Measurements from ENCODE around the gene NOX5.
A peak's percentile ranks its signal among the peaks of the same experiment; 100 is the strongest.
"Not testable (repeated sequence)": the region's sequence is repeated elsewhere in the genome, so short reads cannot be mapped to it uniquely, and the experiment has no call there.

The NOX5 gene

GRCh38 chr15:69045802-69046201 is 31.3 kb downstream of the NOX5 start:
- no peak for DNase-seq (ENCODE audit: low read depth, low spot score)
- H3K27ac ChIP-seq = peak overlapping the region; percentile 46

DNA sequence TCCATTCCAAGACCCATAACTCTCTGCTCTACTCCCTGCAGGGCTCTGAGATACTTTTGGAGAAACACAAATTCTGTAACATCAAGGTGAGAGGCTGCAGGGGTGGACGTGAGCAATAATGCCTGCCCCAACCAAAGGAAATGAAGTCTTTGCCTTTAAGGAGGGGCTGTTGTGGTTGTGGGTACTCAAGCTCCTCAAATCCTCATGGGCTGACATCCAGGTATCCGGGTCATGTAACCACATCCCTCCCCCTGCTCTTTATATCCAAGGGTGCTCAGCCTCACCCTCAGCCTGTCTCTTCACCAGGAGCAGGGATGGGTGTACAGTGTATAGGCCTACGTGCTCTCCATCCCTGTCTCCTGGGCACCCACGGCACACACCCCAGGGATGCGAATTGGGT is 32.3 kb downstream of the NOX5 start:
- no peak for DNase-seq (ENCODE audit: low read depth, low spot score)
- H3K27ac ChIP-seq = no peak overlapping the region

GRCh38 chr15:69049976-69050375 is 35.5 kb downstream of the NOX5 start:
- DNase-seq (ENCODE audit: low read depth, low spot score) = no peak
- no peak overlapping the region for H3K27ac ChIP-seq

- H3K27ac ChIP-seq = no peak overlapping the region
- DNase-seq (ENCODE audit: low read depth, low spot score) = no peak
These were observed 40.8 kb downstream of the NOX5 start for GRCh38 chr15:69055251-69055650.

- no peak for DNase-seq (ENCODE audit: low read depth, low spot score)
- H3K27ac ChIP-seq = no peak overlapping the region
These were observed 41.9 kb downstream of the NOX5 start for GRCh38 chr15:69056365-69056764.

DNA sequence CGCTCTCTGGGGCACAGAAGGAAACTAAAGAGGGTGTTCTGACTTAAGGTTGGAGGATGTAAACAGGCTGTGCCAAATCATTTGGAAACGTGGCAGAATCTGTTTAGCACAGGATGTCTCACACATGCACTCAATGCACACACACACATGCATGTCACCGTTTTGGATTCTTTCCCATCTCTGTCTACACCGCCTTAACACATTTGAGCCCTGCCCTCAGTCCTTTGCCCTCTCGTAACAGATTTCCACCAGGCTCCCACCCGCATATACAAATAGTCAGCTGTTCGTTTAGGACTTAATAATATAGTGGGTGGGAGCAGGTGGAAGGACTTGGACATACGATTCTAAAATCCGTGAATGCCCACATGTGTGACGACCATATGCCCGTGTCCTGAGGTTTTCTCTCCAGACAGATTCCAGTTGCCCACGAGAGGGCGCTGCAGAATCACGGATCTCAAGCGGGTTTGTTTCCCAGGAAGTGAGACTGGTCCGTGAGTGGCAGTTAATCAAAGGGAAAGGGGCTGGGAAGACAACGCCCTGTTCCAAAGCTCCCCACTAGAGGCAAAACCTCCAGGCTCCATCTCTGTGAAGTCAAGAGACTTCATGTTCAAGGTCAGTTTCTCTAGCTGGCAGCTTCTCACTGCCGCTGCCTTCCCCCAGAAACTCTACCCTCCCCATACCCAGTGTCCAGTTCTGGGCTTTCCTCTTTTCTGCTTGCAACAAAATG is 44.5 kb downstream of the NOX5 start:
- DNase-seq (ENCODE audit: low read depth, low spot score) = no peak
- H3K27ac ChIP-seq = no peak overlapping the region

- no peak overlapping the region for H3K27ac ChIP-seq
- no peak for DNase-seq (ENCODE audit: low read depth, low spot score)
These were observed 45.1 kb downstream of the NOX5 start for GRCh38 chr15:69059557-69059943.

- H3K27ac ChIP-seq = no peak overlapping the region
- no peak for DNase-seq (ENCODE audit: low read depth, low spot score)
These were observed 45.6 kb downstream of the NOX5 start for GRCh38 chr15:69060041-69060481.

DNA sequence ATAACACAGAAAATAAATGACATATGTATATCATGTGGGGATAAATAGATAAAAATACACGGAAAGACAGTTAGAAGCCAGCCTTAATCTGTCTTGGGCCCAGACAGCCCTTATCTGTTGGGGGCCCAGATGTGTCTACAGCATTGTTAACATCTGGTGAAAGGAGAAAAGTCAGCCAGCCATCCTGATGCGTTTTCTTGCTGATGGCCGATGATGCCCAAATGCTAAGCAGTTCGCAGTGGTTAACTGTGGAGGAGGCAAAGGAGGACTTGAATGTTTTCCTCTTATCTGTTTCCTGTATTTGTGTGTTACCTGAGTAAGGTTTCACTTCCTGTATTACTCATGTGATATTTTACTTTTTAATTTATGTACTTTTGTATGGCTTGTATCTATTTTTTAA is 46.2 kb downstream of the NOX5 start:
- DNase-seq (ENCODE audit: low read depth, low spot score) = no peak
- no peak overlapping the region for H3K27ac ChIP-seq

DNA sequence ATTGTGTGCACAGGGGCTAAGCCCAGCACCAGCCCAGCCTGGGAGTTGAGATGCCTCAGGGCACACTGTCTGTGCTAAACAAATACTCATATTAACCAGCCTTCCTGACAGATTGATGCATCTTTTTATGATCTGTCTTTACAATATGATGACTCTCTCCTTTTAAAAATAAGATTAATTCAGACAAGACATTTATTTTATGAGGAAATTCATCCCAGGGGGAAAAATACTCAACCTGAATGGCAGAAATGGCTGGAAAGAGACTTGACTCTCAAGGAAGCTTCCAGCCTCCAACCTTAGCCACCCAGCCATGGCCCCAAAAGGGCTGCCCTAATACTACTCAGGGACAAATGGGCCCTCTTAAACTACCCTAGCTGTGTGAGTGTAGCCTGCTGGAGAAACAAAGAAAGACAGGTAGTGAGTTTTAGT is 46.9 kb downstream of the NOX5 start:
- DNase-seq (ENCODE audit: low read depth, low spot score) = no peak
- no peak overlapping the region for H3K27ac ChIP-seq

DNA sequence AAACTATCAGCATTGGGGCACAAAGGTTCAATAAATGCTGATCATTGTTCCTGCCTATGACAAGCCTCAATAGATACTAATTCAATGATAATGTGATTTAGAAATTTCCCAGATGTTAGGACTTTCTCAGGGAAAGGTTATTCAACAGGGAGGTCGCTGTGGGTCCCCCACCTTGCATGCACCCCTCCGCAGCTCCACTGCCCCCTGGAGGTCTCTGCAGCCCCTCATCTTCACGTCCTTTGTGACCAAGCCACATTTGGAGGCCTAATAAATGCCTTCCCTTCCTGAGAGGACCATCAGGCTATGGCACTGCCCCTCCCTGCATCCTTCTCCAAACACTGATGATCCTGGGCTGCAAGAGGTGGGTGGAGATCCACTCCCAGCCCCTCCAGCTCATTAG is 50.2 kb downstream of the NOX5 start:
- H3K27ac ChIP-seq = no peak overlapping the region
- no peak for DNase-seq (ENCODE audit: low read depth, low spot score)

DNA sequence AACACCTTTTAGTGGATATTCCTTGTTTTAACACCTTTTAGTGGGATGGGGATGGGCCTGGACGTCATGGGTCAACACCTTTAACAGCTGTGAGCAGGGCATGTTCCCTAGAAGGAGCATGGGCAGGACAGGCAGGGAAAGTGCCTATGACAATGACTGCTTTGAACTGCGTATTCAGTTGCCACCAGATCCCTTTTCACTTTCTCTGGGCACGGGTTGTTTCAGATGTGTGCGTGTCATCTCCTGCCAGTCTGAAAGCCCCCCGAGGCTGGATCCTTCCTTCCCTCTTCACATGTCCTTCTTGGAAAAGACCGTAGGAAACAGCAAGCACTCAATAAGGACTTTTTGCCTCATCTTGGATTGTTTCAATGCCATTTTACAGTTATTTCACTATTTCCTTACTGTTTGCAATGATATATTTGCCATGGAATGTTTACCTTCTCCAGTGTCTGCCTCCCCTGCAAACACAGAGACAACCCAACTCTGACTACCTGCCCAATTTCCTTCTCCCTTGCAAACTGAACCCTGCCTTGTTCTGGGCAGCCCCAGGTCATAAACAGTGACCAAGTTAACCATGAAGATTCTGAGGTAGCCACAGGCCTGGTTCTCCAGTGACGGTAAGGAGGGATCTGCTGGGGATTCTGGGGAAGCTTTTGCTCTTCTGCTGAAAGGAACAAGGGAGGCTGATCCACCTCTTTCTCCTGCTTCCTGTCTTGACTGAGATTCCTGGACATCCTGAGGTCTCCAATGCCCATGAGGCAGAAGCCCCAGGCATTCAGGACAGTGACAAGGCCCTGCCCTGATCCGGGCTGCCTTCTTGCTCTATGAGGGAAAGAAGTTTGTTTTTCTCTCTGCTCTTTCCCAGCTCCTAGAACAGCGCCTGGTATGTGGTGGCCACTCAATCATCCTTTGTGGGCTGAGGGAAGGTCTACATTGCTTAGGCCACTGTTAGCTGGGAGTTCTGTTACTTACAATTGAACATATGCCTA is 51.8 kb downstream of the NOX5 start:
- DNase-seq (ENCODE audit: low read depth, low spot score) = no peak

DNA sequence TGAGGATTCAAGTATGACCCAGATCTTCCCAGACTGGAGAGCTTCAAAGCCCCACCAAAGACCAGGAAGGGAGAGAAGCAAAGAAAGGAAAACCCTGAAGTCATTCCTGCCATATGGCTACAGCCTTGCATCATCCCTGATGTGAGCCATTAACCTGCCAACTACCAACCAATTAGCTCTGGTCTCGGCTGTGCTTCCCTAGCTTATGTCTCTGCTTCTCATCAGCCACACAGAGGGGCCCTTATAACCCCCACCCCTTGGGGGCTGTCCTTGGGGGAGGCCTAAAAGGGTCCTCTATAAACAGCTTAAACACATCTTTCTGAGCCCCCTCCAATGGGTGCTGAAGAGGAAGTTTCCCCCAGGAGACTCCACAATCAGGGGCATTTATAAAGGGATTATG is 52.8 kb downstream of the NOX5 start:
- DNase-seq (ENCODE audit: low read depth, low spot score) = no peak
- no peak overlapping the region for H3K27ac ChIP-seq

More for the DNA sequence above, 51.8 kb downstream of the NOX5 start:
- no peak overlapping the region for H3K27ac ChIP-seq

GRCh38 chr15:69068157-69068556 is 53.7 kb downstream of the NOX5 start:
- no peak for DNase-seq (ENCODE audit: low read depth, low spot score)
- no peak overlapping the region for H3K27ac ChIP-seq

DNA sequence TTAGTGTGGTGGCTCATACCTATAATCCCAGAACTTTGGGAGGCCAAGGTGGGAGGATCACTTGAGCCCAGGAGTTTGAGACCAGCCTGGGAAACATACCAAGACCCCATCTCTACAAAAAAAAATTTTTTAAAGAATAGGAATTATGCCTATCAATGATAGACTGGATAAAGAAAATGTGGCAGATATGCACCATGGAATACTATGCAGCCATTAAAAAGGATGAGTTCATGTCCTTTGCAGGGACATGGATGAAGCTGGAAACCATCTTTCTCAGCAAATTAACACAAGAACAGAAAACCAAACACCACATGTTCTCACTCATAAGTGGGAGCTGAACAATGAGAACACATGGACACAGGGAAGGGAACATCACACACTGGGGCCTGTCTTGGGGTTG is 54.8 kb downstream of the NOX5 start:
- not testable (repeated sequence) for H3K27ac ChIP-seq; DNase-seq (ENCODE audit: low read depth, low spot score)

- no peak for DNase-seq (ENCODE audit: low read depth, low spot score)
- H3K27ac ChIP-seq = no peak overlapping the region
These were observed 55.5 kb downstream of the NOX5 start for GRCh38 chr15:69069996-69070395.

DNA sequence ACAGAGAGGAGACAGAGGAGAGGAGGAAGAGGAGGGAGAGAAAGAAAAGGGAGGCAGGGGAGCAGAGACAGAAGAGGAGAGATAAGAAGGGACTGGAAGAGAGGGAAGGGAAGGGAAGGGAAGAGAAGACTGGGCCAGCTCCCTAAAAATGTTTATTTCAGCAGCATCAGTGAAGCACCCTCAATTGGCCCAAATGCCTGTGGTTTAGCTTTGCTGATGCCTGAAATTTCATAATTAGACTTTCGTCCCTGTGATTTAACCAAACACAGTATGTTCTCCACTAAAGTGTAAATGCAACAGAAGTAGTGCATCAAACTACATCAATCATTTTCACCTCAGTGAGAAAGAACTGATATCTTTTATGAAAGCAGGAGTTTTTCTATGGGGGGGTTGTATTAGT is 55.9 kb downstream of the NOX5 start:
- H3K27ac ChIP-seq = no peak overlapping the region
- no peak for DNase-seq (ENCODE audit: low read depth, low spot score)

DNA sequence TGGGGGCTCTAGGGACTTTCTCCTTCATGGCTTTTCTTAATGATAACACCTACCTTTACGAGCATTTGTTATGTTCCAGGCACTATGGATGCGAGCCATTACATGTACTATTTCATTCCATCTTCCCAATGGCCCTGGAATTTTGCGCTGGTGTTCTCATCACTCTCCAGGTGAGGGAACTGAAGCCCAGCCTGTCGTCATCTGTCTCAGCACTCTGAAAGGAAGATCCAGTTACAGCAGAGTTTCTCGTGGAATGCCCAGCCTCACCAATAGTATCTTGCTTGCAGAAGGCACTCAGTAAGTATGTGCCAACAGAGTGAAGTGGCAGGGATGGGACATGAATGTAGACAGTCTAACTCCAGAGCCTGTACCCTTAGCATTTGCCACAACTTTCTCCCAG is 56.8 kb downstream of the NOX5 start:
- no peak for DNase-seq (ENCODE audit: low read depth, low spot score)

DNA sequence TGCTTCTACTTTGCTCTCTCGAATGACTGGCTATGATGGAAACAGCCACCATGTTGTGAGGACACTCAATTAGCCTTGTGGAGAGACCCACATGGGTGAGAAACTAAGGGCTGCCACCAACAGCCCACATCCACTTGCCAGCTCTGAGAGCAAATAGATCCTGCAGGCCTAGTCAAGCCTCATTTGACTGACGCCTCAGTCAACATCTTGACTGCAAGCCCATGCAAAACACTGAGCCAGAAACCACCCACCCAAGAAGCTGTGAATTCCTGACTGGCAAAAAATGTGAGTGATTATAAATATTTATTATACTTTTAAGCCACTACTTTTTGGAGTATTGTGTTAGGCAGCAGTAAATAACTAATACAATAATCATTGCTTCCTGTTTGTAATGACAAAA is 58.4 kb downstream of the NOX5 start:
- no peak overlapping the region for H3K27ac ChIP-seq
- no peak for DNase-seq (ENCODE audit: low read depth, low spot score)

More for the DNA sequence above, 56.8 kb downstream of the NOX5 start:
- H3K27ac ChIP-seq = no peak overlapping the region

DNA sequence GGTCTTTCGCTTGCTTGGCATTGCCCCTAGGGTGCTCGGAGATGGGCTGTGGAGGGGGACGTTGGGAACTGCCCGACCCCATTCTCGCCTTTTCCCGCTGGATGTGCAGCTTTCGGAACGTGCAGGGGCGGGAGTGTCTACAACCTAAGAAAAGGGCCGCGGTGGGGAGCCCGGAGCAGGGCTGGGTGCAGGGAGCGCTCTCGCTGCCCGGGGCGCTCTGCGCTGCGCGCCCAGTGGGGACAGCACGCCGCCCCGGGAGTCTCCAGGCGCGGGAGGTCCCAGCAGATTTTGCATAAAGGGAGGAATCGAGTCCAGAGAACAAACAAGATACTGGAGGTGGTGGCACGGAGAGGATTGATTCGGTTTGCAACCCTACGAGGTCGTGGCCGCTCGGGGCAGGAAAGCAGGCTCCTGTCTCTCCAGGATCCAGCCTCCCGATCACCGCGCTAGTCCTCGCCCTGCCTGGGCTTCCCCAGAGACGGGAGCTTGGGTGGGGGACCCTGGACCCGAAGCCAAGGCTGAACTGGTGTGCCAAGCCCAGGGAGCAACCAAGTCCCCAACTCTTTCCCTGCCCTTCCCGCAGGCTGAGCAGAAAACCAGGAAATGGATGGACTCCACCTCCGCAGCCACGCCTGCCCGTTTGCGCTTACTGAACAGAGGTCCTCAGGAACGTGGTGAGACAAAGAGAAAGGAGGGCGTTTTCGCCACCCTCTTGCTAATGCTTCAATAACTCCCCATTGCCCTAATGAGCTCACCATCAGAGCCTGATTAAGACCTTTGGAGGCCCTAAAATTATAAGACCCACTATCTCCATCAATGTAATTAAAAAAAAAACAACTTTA is 59.7 kb downstream of the NOX5 start:
- no peak for DNase-seq (ENCODE audit: low read depth, low spot score)
- no peak overlapping the region for H3K27ac ChIP-seq

Measured in epithelial cell of prostate (primary cell).